ENCODE measurements around the gene FRAS1. TPM values are rescaled to one million over a fixed set of nuclear protein-coding genes. Genes with fewer than 3 reads are reported as not detected.

FRAS1 gene
- total and polyA plus RNA-seq, 2 donors (not counting 3 experiments of a cell fraction or from before 2014, with no cell fraction given) = 1.4 to 3.6 TPM

- intact Hi-C loops (cut with micrococcal nuclease) (no loop called here), dilution Hi-C loops (cut with MboI; ENCODE audit: extremely low pct_ligation_motif_present, low sequenced_read_pairs) (no loop called here)
- H2AFZ ChIP-seq (ENCODE audit: low read depth, low read length) = no peak overlapping the region
- no peak overlapping the region for H3K9ac ChIP-seq (replicated peaks; ENCODE audit: extremely low read depth, insufficient read depth, low read length)
- TF ChIP-seq MAX (IDR thresholded peaks at IDR 0.05; ENCODE audit: insufficient read depth, insufficient read length) (no peak), FOS (IDR thresholded peaks at IDR 0.05; ENCODE audit: borderline replicate concordance, insufficient read depth, low read length) (no peak), POLR2A (IDR thresholded peaks at IDR 0.05; ENCODE audit: low read depth, low read length) (no peak), EZH2 (IDR thresholded peaks at IDR 0.05; ENCODE audit: borderline replicate concordance, low read depth, low read length, severe bottlenecking) (no peak), POLR2AphosphoS5 (IDR thresholded peaks at IDR 0.05; ENCODE audit: insufficient read depth, low read depth, low read length) (no peak), GATA2 (IDR thresholded peaks at IDR 0.05; ENCODE audit: insufficient read depth, insufficient read length, low read depth, low read length) (no peak), CTCF (IDR thresholded peaks at IDR 0.05; ENCODE audit: extremely low read depth in 1 of 2, insufficient read depth in 1 of 2, low read depth in 1 of 2, low read length in 2 of 2) (no peak), JUN (IDR thresholded peaks at IDR 0.05; ENCODE audit: borderline replicate concordance, insufficient read depth, insufficient read length, low read depth) (no peak), MYC (IDR thresholded peaks at IDR 0.05; ENCODE audit: low read depth, low read length) (no peak)
- no peaks in the 10 kb centered on the region for H3K79me2 ChIP-seq (ENCODE audit: control insufficient read depth, insufficient read depth, low read length)
- H3K27me3 ChIP-seq (ENCODE audit: control insufficient read depth in 2 of 2, insufficient read depth in 2 of 2, low read length in 2 of 2) = no peaks in the 10 kb centered on the region
- no peaks in the 10 kb centered on the region for H3K9me3 ChIP-seq (replicated peaks; ENCODE audit: control insufficient read depth, insufficient read depth, low read length)
- H3K4me1 ChIP-seq (ENCODE audit: control insufficient read depth, extremely low read depth, insufficient read depth, low read length) = no peaks in the 10 kb centered on the region
- FAIRE-seq (no peak), DNase-seq (ENCODE audit: low read depth, low spot score) (no peak)
- CTCF ChIA-PET = no interaction called here
- H3K36me3 ChIP-seq (ENCODE audit: control insufficient read depth in 2 of 2, extremely low read depth in 1 of 2, insufficient read depth in 2 of 2, low read length in 2 of 2) = no peaks in the 10 kb centered on the region
- no TSS peak for BruUV-seq (replicated peaks)
- H3K9me1 ChIP-seq (replicated peaks; ENCODE audit: control insufficient read depth, extremely low read depth, insufficient read depth, low read length) = no peaks in the 10 kb centered on the region
- H3K4me2 ChIP-seq (ENCODE audit: insufficient read depth, low read length) = no peak overlapping the region
- no peaks in the 10 kb centered on the region for H4K20me1 ChIP-seq (replicated peaks; ENCODE audit: control insufficient read depth, extremely low read depth, insufficient read depth, low read length)
- H3K27ac ChIP-seq (ENCODE audit: insufficient read depth, low read depth, low read length) = no peak overlapping the region
- POLR2A ChIA-PET = no interaction called here
- no peak overlapping the region for H3K4me3 ChIP-seq (replicated peaks in 1 of 3; ENCODE audit: insufficient read depth in 1 of 3, low read depth in 1 of 3, low read length in 3 of 3)
These were observed 396.9 kb downstream of the FRAS1 start for GRCh38 chr4:78454016-78454415.

Measured in endothelial cell of umbilical vein (primary cell).